Eye (tissue), 1 donor: Measurements from ENCODE around the gene SMIM45.
A peak's percentile ranks its signal among the peaks of the same experiment; 100 is the strongest.

Source experiments
- DNase-seq: peaks from one replicate; pipeline ENCODE4 v3.0.0-alpha.2; 2015

SMIM45 gene

GRCh38 chr22:41915786-41916493, 36.0 kb upstream of the SMIM45 start:
- peak; percentile 33 for DNase-seq

GRCh38 chr22:41916745-41917358, 35.1 kb upstream of the SMIM45 start:
- no peak for DNase-seq

GRCh38 chr22:41917375-41917902, 34.5 kb upstream of the SMIM45 start:
- no peak for DNase-seq

- DNase-seq: peak; percentile 49
Measured at GRCh38 chr22:41917903-41918791, 33.8 kb upstream of the SMIM45 start.

- DNase-seq: peak; percentile 70
Measured at GRCh38 chr22:41919357-41920224, 32.4 kb upstream of the SMIM45 start.

- no peak for DNase-seq
Measured at GRCh38 chr22:41920271-41920976, 31.5 kb upstream of the SMIM45 start.

GRCh38 chr22:41922328-41922727, 29.6 kb upstream of the SMIM45 start:
- DNase-seq: no peak

GRCh38 chr22:41922940-41923594, 28.9 kb upstream of the SMIM45 start:
- no peak for DNase-seq

GRCh38 chr22:41923595-41924276, 28.2 kb upstream of the SMIM45 start:
- no peak for DNase-seq

- DNase-seq: peak; percentile 73
Measured at GRCh38 chr22:41925783-41926460, 26.0 kb upstream of the SMIM45 start.

GRCh38 chr22:41927813-41928212, 24.1 kb upstream of the SMIM45 start:
- no peak for DNase-seq

- no peak for DNase-seq
Measured at GRCh38 chr22:41928593-41929417, 23.1 kb upstream of the SMIM45 start.

GRCh38 chr22:41929418-41929810, 22.5 kb upstream of the SMIM45 start:
- DNase-seq: no peak

GRCh38 chr22:41931701-41932269, 20.2 kb upstream of the SMIM45 start:
- no peak for DNase-seq

- DNase-seq: no peak
Measured at GRCh38 chr22:41932353-41932752, 19.6 kb upstream of the SMIM45 start.

GRCh38 chr22:41933411-41934177, 18.4 kb upstream of the SMIM45 start:
- DNase-seq: no peak

GRCh38 chr22:41934284-41935014, 17.5 kb upstream of the SMIM45 start:
- no peak for DNase-seq
